HL-60 (cell line): ENCODE data around the gene AQP3.

ENCODE experiments used
- CTCF ChIP-seq: IDR thresholded peaks from one replicate; pipeline ENCODE4 v1.5.1; 2011; ENCODE audit warnings: low read length, control low read depth, inconsistent platforms; ENCODE audit not compliant: insufficient read depth
- POLR2AphosphoS5 ChIP-seq: IDR thresholded peaks from 2 replicates; pipeline ENCODE4 v1.6.1; 2012; ENCODE audit warnings: low read depth

GRCh38 chr9:33472881-33473615 is 25.7 kb upstream of the AQP3 start:
- no peak for TF ChIP-seq CTCF
- no peak for TF ChIP-seq POLR2AphosphoS5
